Spleen (tissue), 11 donors: ENCODE data around the gene ENTPD2. TPM values are rescaled to one million over a fixed set of nuclear protein-coding genes. Genes with fewer than 3 reads are reported as not detected.

Source experiments
- DNase-seq: peaks from one replicate; pipeline ENCODE4 v3.0.0-alpha.2; 2020
- H3K27ac ChIP-seq, 8 donors: fragments of 200-600 bp; sonication (generic) in 7 of 8; 1 replicate in 4 of 8; 2 replicates in 4 of 8; pipeline versions ENCODE4 v1.5.0 to v1.8.0; 2016 to 2021; ENCODE audit warnings: inconsistent platforms in 4 of 8, mild to moderate bottlenecking in 4 of 8, moderate library complexity in 1 of 8
- H3K27me3 ChIP-seq, 7 donors: fragments of 200-600 bp; sonication (generic) in 6 of 7; replicated peaks in 1 of 7; 1 replicate in 4 of 7; 2 replicates in 3 of 7; pipeline versions ENCODE4 v1.5.0 to v1.8.0; 2016 to 2021; ENCODE audit warnings: inconsistent platforms in 3 of 7, mild to moderate bottlenecking in 1 of 7
- H3K36me3 ChIP-seq, 6 donors: fragments of 200-600 bp; sonication (generic) in 5 of 6; 1 replicate in 4 of 6; 2 replicates in 2 of 6; pipeline versions ENCODE4 v1.5.0 to v1.8.0; 2016 to 2021; ENCODE audit warnings: inconsistent platforms in 2 of 6
- H3K4me1 ChIP-seq, 6 donors: fragments of 200-600 bp; sonication (generic) in 5 of 6; 1 replicate in 3 of 6; 2 replicates in 3 of 6; pipeline versions ENCODE4 v1.5.0 to v1.8.0; 2016 to 2021; ENCODE audit warnings: inconsistent platforms in 3 of 6
- H3K4me3 ChIP-seq, 8 donors: fragments of 200-600 bp; sonication (generic) in 7 of 8; 1 replicate in 4 of 8; 2 replicates in 4 of 8; pipeline versions ENCODE4 v1.5.0 to v1.8.0; 2016 to 2021; ENCODE audit warnings: inconsistent platforms in 4 of 8, mild to moderate bottlenecking in 4 of 8, moderate library complexity in 2 of 8
- H3K9me3 ChIP-seq, 8 donors: fragments of 200-600 bp; sonication (generic) in 7 of 8; 1 replicate in 4 of 8; 2 replicates in 4 of 8; pipeline versions ENCODE4 v1.5.0 to v1.8.0; 2016 to 2021; ENCODE audit warnings: inconsistent platforms in 4 of 8
- POLR2A ChIP-seq, 3 donors: fragments of 450-650 bp; IDR thresholded peaks; one replicate each; pipeline ENCODE4 v1.5.1; 2017; ENCODE audit warnings: antibody characterized with exemption in 3 of 3, mild to moderate bottlenecking in 1 of 3
- POLR2AphosphoS5 ChIP-seq, 3 donors: sonication (generic); formaldehyde crosslinking; IDR thresholded peaks; one replicate each; pipeline ENCODE4 v1.5.1; 2017; ENCODE audit warnings: antibody characterized with exemption in 3 of 3
- WGBS, 5 donors: extraction: QIAGEN DNeasy Blood & Tissue Kit in 3 of 5; methylation state at CpG; one replicate each; pipeline versions ENCODE4 v1.1.5 to v1.1.7; 2013 to 2018; 5-methylcytosine and 5-hydroxymethylcytosine counted together
- intact Hi-C: fragments of 100-400 bp; cut with DNase I; formaldehyde crosslinking; loops from one replicate; pipeline ENCODE4 v1.15.0; 2023; ENCODE audit warnings: low total_unique reads
- polyA plus RNA-seq, 3 donors: library from polyadenylated mRNA; stranded (reverse); fragments of 200-250 nt; gene quantifications; one replicate each; pipeline ENCODE4 v1.2.1, GENCODE V29; 2013
- total RNA-seq, 7 donors: library from RNA; depleted of rRNA in 3 of 7; stranded (reverse); fragments of >200 nt in 3 of 7; fragmentation: NEBNext Ultra II Directional in 4 of 7; extraction: Animal tissue kit (Norgen Biotek cat#: 25700) in 4 of 7; gene quantifications; one replicate each; pipeline versions ENCODE4 v1.1.0 to v1.2.1, GENCODE V29; 2016 to 2021
- TF ChIP-seq, protein P1 (sequence below), 11 experiments: fragments of 200-600 bp in 7 of 11; fragments of 450-650 bp in 4 of 11; sonication (generic) in 4 of 11; IDR thresholded peaks in 8 of 11; conservative IDR thresholded peaks in 3 of 11; 1 replicate in 7 of 11; 2 replicates in 4 of 11; pipeline versions ENCODE4 v1.4.0 to v1.8.0; 2016 to 2021; ENCODE audit warnings: antibody characterized with exemption in 11 of 11, inconsistent platforms in 4 of 11, mild to moderate bottlenecking in 1 of 11
- donor health status: healthy with polysubstance abuse.
- donor health status: DM: no; HTN: no; CAD: no; lungs with moderate emphysema.
- donor health status: DM: no; HTN: no; CAD: no.
- donor health status: Bipolar disorder and iron deficiency.
- donor health status: healthy.
- donor health status: DM: no; HTN: no; CAD: no.
- donor health status: DM: yes; HTN: yes; CAD: no.

The ENTPD2 gene
- total and polyA plus RNA-seq, 10 donors: 0.11 to 0.58 (median 0.36) TPM; not detected in 6

DNA sequence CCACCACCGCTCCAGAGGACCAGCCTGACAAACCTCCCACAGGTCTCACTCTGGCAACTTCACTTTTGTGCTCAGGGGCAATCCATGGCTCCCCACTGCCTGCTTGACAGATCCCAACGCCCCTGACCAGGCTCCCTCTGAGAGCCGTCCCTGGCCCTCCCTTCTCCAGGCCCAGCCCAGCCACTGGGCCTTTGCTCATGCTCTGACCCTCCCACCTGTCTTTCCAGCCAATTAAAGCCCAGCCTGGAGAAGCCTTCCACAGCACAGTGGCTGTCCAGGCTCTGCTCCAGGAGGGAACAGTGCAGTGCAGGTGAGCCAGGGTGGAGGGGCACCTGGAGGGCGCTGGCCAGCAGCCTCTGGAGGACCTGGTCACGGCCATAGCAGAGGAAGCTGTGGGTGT lies 3.3 kb downstream of the ENTPD2 start:
- WGBS, 5 donors: 64 to 88% (median 79%) methylated on average over 4 to 5 of the region's 5 CpGs
- Histone ChIP-seq H3K4me3 (no peak overlapping the region), H3K36me3 (no peaks in the 10 kb centered on the region), H3K27me3 (peaks cover 15 to 99% (median 89%) of the 10 kb centered on the region in 7 donors), H3K9me3 (no peaks in the 10 kb centered on the region), H3K27ac (no peak overlapping the region), H3K4me1 (peaks cover 17 to 64% (median 44%) of the 10 kb centered on the region in 6 donors)
- intact Hi-C loops: no loop called here
- no peak for DNase-seq
- no peak for TF ChIP-seq POLR2A (IDR thresholded peaks at IDR 0.05)
- no peak for TF ChIP-seq POLR2AphosphoS5 (IDR thresholded peaks at IDR 0.05)
- TF ChIP-seq, protein P1, sequence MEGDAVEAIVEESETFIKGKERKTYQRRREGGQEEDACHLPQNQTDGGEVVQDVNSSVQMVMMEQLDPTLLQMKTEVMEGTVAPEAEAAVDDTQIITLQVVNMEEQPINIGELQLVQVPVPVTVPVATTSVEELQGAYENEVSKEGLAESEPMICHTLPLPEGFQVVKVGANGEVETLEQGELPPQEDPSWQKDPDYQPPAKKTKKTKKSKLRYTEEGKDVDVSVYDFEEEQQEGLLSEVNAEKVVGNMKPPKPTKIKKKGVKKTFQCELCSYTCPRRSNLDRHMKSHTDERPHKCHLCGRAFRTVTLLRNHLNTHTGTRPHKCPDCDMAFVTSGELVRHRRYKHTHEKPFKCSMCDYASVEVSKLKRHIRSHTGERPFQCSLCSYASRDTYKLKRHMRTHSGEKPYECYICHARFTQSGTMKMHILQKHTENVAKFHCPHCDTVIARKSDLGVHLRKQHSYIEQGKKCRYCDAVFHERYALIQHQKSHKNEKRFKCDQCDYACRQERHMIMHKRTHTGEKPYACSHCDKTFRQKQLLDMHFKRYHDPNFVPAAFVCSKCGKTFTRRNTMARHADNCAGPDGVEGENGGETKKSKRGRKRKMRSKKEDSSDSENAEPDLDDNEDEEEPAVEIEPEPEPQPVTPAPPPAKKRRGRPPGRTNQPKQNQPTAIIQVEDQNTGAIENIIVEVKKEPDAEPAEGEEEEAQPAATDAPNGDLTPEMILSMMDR (IDR thresholded peaks at IDR 0.05 in 8 of 11, conservative IDR thresholded peaks at IDR 0.05 in 3 of 11): no peak

DNA sequence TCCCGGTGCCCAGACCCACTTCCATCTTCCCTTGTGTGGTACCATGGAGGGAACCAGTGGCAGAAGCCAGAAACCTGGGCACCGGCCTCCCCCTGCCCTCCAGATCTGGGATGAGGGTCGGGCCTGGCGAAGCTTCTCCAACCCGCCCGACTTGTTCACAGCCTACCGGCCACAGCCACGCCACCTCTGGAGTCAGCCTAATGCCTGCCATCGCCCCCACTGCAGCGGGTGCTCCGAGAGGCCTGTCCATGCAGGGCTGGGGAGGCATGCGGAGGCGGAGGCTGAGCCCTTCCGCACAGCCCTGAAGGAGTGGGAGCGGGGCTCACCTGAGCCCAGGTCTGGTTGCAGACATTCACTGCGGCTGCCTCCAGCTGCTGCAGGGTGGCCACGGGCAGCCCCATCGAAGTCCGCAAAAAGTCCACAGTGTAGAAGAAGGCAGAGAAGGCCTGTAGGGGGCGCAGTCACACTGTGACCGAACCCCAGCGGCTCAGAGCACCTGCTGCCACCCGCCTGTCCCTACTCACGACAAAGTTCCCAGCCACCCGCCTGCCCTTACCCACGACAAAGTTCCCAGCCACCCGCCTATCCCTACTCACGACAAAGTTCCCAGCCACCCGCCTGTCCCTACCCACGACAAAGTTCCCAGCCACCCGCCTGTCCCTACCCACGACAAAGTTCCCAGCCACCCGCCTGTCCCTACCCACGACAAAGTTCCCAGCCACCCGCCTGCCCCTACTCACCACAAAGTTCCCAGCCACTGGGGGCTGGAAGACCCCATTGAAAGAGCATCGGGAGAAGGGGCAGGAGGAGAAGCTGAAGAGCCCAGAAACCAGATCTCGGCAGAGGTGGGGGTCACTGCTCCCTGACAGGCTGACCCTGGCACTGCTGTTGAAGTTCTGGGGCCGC lies 4.1 kb downstream of the ENTPD2 start:
- 34 to 48% (median 42%) methylated on average over 26 to 38 of the region's 38 CpGs for WGBS, 5 donors
- peaks cover 15 to 100% (median 97%) of the 10 kb centered on the region in 7 donors for H3K27me3 ChIP-seq

DNA sequence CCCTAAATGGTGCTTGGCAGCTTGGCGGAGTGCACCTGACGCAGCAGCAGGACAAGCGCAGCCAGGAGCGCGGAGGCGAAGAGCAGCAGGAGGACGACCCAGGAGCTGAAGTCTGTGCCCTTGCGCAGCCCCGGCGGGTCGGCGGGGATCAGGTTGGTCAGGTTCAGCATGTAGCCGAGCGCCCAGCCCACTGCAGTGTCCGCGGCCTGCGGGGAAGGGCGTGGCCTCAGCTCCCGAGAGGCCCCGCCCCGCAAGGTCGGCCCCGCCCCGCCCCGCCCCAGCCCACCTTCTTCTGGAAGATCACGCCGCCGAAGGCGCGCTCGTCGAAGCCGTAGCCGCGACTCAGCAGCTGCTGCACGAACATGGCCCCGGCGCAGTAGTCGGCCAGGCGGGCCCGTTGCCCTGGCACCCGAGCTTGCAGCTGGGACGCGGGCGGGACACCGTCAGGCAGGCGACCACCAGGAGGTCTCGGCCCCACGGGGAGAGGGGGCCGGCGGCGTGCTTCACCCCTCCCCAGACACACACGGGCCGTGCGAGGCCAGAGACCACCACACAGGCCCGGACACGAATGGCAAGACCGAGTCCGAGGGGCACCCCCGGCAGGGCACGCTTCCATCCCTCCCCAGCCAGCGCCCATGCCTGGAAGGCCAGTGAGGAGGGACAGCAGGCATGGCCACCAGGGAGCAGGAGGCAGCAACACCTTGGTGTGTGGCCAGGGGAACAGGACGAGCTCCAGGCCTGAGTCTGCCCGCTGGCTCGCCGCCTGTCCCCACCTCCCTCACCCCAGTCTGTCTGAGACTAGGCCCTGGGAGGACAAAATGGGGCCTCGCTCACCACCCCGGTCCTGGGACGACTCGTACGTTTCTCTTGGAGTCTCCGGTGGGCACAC lies 5.0 kb downstream of the ENTPD2 start:
- no peak for DNase-seq
- H3K4me1 ChIP-seq: peaks cover 25 to 64% (median 48%) of the 10 kb centered on the region in 6 donors
- no peak overlapping the region for H3K27ac ChIP-seq
- H3K27me3 ChIP-seq: peaks cover 15 to 100% (median 98%) of the 10 kb centered on the region in 7 donors
- WGBS, 5 donors: 36 to 62% (median 44%) methylated on average over 21 to 72 of the region's 72 CpGs
- intact Hi-C loops: no loop called here
- TF ChIP-seq POLR2A (IDR thresholded peaks at IDR 0.05) (no peak), POLR2AphosphoS5 (IDR thresholded peaks at IDR 0.05) (no peak)
- TF ChIP-seq, protein P1 (IDR thresholded peaks at IDR 0.05 in 8 of 11, conservative IDR thresholded peaks at IDR 0.05 in 3 of 11): no peak
- H3K4me3 ChIP-seq: no peak overlapping the region
- H3K36me3 ChIP-seq: no peaks in the 10 kb centered on the region
- no peaks in the 10 kb centered on the region for H3K9me3 ChIP-seq

More for the DNA sequence above, 4.1 kb downstream of the ENTPD2 start:
- no peak overlapping the region for H3K27ac ChIP-seq
- DNase-seq: no peak
- H3K4me3 ChIP-seq: no peak overlapping the region
- peaks cover 21 to 64% (median 46%) of the 10 kb centered on the region in 6 donors for H3K4me1 ChIP-seq
- intact Hi-C loops: no loop called here
- TF ChIP-seq, protein P1 (IDR thresholded peaks at IDR 0.05 in 8 of 11, conservative IDR thresholded peaks at IDR 0.05 in 3 of 11): peak in 10 of 11 experiments; percentile 12 to 68 (median 40)
- TF ChIP-seq POLR2AphosphoS5 (IDR thresholded peaks at IDR 0.05): no peak
- no peaks in the 10 kb centered on the region for H3K36me3 ChIP-seq
- no peaks in the 10 kb centered on the region for H3K9me3 ChIP-seq
